NCI-H226 (cell line): ENCODE data around the gene DNAI2.

ENCODE experiments used
- DNase-seq: peaks from one replicate; pipeline ENCODE4 v3.0.0-alpha.2; 2015

Gene DNAI2

DNA sequence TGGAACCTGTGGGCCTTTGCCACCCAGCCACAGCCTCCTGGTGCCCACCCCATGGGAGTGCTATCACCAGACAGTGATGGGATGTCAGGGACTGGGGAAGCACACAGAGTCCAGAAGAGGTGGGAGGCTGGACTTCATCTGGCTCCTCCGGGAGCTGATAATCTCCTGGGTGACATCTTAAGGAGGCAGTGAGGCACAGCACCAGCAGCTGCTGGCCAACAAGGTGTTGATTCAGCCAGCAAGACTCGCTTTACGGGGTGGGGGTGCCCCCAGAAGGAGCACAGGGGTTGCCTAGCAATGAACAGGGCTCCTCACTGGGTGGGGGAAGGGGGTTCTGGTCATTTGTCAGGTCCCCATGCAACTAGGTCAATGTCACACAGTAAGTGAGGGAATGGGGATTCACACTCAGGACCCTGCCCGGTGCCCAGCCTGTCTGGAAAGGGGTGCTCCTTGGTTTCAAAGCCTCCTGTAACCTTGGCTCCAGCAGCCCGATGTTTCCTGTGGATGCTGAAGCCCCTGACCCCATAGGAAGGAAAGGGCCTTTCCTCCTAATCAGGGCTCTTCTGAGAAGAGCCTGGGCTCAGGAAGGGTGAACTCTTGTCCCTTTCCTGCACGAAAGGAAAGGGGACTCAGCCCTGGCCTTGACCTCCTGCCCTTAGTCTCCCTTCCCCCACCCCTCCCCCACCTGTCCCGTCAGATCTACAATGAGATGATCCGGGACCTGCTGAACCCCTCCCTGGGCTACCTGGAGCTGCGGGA is 69.7 kb downstream of the DNAI2 start:
- DNase-seq: no peak

DNA sequence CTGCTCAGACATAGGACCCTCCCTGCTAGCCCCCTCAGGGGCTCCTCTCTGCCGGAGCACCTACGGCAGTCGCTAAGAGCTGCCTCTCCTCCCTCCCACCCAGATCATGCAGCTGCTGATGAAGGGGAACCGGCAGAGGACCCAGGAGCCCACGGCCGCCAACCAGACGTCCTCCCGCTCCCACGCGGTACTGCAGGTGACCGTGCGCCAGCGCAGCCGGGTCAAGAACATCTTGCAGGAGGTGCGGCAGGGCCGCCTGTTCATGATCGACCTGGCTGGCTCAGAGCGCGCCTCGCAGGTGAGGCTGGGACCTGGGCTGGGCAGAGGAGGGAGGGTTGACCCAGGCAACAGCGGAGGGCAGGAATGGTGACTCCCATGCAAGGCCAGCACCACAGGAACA is 70.6 kb downstream of the DNAI2 start:
- no peak for DNase-seq

DNA sequence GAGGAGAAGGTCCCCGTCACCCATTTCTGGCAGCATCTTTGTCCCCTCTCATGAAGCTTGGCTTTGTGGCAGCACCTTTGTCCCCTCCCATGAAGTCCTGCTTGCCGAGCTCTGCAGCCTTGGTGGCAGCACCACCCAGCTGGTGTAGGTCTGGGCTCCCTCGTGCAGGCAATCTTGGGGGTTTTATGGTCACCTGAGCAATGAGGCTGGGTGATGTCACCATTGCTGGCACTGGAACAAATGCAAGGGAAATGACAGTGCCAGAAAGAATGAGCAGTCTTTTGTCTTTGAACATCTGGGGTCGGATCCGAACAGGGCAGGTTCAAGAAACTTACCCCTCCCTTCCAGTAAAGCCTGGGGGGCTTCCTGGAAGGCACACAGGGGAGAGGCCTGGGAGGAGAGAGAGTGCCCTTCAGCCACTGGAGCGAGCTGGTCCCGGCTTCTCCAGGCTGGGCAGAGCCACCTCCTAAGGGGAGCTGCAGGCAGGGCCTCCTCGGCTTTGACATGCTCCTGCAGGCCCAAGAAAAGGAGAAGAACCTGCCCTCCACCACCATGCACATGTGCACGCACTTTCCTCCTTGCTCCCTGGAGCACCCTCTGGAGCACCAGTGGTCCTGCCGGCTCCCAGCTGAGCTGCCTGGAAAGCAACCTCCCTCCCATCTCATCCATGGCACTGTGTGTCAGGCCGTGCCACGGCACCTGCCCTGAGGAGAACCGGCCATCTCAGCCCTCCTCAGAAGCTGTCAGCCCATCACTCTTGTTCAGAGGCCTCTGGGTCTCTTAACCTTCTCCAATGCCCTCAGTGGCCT is 71.6 kb downstream of the DNAI2 start:
- no peak for DNase-seq

DNA sequence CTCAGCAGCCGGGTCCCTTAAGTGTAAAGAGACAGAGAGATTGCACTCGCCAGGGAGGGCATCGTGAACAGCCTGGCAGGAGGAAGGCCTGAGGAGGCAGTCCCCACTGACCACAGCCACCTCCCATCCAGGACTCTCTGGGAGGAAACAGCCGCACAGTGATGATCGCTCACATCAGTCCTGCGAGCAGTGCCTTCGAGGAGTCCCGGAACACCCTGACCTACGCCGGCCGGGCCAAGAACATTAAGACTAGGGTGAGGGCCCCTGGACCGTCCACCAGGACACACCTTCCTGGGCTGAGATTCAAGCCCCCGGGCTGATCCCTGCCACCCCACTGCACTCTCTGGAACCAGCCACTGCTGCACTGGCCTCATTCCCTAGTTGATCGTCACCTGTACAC is 73.6 kb downstream of the DNAI2 start:
- no peak for DNase-seq

DNA sequence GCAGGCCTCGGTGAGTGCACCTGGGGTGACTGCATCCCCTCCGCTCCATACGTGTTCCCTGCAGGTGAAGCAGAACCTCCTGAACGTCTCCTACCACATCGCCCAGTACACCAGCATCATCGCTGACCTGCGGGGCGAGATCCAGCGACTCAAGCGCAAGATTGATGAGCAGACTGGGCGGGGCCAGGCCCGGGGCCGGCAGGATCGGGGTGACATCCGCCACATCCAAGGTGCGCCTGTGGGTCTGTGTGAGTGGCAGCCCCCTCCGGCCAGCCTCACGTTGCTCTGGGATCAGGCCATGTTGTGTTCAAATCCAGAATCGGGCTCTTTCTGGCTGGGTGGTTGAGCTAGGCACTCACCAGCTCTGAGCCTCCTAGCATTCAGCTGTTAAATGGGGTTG is 75.1 kb downstream of the DNAI2 start:
- DNase-seq: no peak

DNA sequence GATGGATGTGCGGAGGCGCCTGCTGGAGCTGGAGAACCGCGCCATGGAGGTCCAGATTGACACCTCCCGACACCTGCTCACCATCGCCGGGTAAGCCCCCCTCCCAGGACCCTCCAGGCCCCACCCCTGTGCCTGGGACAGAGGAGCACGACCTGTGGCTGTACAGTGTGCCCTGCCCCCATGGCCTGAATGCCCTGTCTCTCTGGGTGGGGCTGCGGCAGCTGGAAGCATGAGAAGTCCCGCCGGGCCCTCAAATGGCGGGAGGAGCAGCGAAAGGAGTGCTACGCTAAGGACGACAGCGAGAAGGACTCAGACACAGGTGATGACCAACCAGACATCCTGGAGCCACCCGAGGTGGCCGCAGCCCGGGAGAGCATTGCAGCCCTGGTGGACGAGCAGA is 76.5 kb downstream of the DNAI2 start:
- DNase-seq: no peak

DNA sequence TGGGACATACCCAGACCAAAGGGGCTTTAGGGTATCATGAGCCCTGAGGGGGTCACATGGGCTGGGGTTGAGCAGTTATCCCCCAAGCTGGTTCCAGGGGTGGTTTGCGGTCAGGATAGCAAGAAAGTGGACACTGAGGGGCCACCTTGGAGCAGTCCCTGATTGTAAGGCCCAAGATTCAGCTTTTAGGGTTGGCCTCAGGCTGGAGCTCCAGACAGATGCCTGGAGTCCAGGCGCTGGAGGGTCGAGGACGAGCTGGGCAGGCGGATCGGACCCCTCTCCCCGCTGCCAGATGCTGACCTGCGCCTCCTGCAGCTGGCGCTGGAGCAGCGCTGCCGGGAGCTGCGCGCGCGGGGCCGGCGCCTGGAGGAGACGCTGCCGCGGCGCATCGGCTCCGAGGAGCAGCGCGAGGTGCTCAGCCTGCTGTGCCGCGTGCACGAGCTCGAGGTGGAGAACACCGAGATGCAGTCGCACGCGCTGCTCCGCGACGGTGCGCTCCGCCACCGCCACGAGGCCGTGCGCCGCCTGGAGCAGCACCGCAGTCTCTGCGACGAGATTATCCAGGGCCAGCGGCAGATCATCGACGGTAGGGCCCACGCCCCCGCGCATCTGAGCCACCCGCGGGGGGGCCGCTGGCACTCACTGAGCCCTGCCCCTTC is 77.6 kb downstream of the DNAI2 start:
- no peak for DNase-seq

DNA sequence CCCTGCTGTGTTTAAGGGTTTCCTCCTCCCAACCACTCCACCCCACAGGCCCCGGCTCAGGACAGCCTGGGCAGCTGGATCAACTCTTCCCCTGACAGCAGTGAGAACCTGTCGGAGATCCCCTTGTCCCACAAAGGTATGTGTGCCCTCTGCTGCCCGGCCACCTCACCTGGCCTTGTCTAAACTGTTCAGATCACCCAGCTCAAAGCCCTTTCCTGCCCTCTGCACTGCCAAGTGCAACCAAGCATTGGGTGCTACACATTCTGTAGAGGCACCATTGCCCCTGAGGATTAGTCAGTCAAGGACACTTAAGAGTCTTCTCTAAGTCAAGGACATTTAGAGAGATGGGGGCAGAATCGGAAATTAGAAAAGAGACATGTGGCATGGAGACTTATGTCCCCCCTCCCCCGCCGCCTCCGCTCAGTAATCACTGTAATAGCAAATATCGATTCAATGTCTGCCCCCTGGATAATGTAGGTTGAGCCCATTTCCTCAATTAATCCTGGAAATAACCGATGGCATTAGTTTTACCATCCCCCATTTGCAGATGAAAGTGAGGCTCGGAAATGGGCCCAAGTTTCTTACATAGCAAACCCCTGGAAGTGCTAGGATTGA is 79.5 kb downstream of the DNAI2 start:
- no peak for DNase-seq

DNA sequence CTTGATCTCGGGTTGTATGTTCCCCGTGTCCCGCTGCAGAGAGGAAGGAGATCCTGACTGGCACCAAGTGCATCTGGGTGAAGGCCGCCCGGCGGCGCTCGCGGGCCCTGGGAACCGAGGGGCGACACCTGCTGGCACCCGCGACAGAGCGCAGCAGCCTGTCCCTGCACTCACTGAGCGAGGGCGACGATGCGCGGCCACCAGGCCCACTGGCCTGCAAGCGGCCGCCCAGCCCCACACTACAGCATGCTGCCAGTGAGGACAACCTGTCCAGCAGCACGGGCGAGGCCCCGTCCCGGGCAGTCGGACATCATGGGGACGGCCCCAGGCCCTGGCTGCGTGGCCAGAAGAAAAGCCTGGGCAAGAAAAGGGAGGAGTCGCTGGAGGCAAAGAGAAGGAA is 80.1 kb downstream of the DNAI2 start:
- DNase-seq: no peak

DNA sequence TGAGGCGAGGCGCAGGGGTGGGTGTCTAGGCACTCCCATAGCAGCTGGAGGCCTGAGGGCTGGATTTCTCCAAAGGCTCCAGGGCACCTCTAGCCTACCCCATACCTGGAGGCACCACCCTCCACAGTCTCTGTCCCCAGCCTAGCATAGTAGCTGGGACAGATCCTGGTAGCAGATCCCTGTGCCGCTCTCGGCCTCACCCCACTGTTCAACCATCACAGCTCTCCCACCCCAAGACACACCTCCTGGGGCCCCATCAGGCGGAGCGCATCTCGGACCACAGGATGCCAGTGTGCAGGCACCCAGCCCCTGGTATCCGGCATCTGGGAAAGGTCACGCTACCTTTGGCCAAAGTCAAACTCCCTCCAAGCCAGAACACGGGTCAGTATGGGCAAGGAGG is 80.5 kb downstream of the DNAI2 start:
- no peak for DNase-seq

DNA sequence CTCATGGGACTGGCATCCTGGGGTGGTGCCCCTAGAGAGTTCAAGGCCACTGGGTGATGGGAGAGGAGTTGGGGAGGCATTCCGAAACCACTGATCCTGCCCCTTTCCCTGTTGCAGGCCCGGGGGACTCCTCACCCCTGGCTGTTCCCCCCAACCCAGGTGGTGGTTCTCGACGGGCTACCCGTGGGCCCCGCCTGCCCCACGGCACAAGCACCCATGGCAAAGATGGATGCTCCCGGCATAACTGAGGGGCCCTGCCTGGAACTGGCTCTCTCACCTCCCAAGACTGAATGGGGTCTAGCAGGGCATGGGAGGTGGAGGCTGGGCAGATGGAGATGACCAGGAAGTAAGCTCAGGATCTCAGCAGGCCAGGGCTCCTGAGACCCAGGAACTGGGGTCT is 81.0 kb downstream of the DNAI2 start:
- no peak for DNase-seq

DNA sequence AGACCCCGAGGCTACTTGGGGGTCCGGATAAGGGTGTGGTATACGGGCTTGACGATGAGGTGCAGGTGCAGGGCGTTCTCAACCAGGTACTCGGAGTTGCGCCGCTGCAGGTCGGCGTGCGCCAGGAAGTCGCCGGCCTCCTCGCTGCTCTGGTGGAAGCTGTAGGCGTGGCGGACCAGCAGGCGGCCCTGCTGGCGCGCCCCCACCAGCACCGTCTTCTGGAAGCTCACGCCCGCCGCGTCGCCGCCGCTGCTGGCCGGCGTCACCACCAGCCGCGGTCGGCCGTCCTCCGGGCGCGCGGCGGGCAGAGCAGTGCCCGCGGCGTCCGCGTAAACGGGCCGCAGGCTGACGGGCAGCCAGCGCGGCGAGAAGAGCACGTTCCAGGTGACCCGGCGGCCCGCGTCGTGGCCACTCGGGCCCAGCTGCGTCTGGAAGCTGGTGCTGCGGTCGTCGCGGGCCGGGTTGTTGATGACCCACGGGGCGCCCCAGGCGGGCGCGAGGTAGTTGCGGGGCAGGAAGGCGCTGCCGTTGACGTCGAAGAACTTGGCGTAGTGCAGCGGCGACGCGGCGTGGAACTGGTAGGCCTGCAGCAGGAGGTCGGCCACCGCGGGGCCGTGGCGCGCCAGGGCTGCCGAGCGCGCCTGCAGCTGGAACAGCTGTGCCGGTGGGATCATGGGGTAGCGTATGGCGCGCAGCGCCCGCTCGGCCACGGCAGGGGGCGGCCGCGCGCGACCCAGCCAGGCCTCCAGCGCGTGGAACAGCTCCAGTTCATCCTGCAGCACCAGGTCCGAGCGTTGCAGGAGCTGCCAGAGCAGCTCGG is 82.8 kb downstream of the DNAI2 start:
- DNase-seq: no peak

DNA sequence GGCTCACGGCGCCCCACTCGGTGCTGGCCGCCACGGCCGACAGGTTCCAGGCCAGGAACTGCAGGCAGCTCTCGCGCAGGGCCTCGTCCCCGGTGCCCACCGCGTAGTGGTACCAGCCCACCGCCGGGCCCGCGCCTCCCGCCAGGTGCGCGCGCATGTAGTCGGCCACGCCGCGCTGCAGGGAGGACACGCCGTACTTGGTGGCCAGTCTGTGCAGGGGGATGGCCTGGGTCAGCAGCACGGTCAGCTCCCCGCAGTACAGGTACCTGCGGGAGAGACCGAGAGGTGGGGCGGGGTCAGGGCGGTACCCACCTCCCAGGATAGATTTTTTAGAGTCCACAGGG is 83.4 kb downstream of the DNAI2 start:
- no peak for DNase-seq

DNA sequence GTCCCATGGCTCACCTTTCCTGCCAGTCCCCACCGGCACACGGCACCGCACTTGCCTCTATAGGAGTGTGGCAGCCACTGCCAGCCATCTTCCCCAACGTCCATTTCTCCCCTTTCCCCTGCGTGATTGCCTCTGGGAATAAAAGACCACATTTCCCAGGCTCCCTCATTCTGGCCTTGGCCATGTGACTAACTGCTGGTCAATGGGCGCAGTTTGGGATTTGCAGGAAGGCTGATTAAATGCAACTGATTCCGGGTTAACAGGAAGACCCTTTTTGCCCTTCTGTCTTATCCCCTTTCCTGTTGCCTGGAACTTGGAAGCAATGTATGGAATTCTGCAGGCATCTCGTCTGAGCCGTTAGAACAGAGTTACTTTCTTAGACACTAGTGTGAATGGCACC is 84.7 kb downstream of the DNAI2 start:
- DNase-seq: no peak

DNA sequence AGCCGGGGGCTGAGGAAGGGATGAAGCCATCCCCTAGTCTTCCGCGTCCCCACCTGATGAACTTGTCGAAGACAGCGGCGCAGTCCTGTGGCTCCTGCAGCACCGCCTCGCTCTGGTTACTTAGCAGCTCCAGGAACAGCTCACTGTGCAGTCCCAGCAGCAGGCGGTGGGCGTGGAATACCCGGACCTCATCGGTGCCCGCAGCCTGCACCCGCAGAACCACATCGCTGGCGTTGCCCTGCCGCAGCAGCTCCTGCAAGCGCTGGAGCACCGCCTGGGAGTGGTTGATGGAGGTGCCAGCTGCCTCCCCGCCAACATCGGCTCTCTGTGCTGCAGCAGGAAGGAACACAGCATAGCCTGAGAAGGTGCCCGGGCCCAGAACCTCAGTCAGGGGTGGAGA is 85.9 kb downstream of the DNAI2 start:
- DNase-seq: no peak

DNA sequence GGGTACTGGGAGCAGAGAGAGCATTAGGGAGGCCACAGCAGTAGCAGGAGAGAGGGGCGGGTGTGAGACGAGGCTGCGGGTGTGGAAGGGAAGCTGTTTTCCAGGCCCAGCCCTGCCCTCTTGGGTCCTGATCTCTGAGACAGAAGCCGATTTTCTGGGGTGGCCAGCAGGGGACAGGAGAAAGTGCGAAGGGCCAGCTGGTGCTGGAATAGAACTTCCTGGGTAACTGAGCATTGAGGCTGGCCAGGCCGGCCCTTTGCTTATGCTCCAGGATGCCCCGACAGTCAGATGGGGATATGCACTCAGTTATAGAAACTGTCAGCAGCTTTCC is 86.8 kb downstream of the DNAI2 start:
- no peak for DNase-seq

DNA sequence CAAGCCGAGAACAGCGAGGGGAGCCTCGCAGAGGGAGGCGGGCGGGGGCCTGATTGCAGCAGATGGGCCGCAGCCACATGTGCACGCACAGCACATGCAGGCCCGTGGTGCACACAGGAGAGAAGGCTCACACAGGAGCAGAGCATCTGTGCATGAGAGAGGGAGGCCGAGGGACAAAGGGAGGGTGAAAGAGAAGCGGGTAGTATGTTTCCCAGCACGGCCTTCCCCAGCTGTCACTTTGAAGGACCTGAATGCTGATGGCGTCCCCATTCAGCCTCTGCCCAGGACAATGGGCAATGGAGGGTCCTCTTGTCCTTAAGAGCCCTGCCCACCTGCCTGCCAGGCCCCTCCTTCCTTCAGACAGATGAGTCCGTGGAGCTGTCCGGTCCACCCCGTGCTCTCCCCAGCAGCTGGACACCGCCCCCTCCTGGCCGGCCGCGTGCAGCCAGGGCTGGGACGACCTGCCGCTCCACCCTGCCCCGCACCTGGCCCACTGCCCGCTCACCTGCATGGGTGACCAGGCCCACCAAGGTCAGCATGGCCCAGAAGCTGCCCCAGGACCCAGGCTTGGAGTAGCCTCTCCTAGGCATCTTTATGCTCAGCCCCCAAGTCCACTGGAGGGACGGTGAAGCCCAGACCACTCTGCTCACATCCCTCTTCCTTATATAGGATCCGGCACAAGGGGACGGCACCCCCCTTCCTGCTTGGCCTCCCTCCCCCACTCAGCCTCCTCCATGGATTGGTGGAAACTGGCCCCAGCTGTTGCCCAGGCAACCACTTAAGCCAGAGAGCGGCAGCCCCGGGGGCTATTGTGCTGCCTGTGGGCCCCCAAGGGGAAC is 87.4 kb downstream of the DNAI2 start, which contains the start of gene BTBD17:
BTBD17 (minus strand) TSS at position 639 of the 839 bp plus-strand sequence; CDS start at position 590, 49 bp downstream.
- DNase-seq: peak; percentile 28

DNA sequence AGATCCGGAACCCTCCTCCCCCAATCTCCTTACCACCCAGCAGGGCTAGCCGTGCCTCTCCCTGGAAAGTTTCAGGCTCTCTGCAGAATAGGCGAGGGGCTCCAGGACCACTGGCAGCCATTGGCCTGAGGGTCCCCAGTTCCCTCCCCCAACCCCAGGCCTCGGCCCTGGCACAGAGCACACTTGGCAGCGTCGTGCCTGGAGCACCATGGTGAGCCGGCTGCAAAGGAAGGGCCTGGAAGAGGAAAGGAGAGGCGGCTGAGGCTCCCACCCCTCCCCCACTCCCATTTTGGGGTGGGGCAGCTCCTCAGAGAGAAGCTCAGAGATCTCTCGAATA is 88.0 kb downstream of the DNAI2 start:
- DNase-seq: no peak

DNA sequence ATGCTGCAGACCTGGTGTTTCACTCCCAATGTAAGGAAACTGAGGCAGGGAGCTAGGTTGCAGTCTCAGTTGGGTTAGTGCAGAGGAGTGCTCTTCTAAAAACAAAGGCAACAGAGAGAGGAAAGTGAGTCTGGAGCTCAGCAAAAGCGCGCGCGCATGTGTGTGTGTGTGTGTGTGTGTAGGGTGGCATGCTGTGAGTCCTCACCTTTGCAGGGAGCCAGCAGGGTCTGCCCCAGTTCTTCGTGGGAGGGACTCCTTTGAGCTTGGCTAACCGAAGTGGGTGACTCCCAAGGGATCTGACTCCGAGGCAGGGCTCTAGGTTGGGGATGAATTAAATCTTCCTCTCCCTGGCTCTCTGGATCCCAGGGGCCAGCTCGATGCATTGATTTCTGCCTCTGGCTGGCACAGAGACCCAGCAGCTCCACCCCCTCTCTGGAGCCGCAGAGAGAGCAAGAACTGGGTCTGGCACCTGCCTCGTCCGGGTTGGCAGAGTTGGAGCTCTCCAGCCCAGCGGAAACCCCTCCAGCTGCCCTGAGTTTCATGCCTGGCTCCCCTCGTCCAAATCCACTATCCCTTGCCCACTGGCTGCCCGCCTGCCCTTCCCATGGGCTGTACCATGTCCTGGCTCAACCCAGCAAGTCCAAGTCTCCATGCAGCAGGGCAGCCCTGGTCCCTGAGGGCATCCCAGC is 88.9 kb downstream of the DNAI2 start:
- no peak for DNase-seq
